Bone marrow (tissue), 2 donors: ENCODE data around the gene IQSEC3.

Experiments used
- DNase-seq, 2 donors: peaks; one replicate each; lab custom pipeline; 2025; lab: John Stamatoyannopoulos, UW

Gene IQSEC3

GRCh38 chr12:163406-163986 lies 96.9 kb downstream of the IQSEC3 start:
- DNase-seq = no peak

GRCh38 chr12:164207-164606 lies 97.6 kb downstream of the IQSEC3 start:
- no peak for DNase-seq

- no peak for DNase-seq
These were observed 99.3 kb downstream of the IQSEC3 start for GRCh38 chr12:165862-166368.

GRCh38 chr12:166425-167075 lies 100.0 kb downstream of the IQSEC3 start:
- no peak for DNase-seq

- DNase-seq = no peak
These were observed 101.5 kb downstream of the IQSEC3 start for GRCh38 chr12:167959-168600.

GRCh38 chr12:168763-169525 lies 102.4 kb downstream of the IQSEC3 start:
- DNase-seq = no peak

- DNase-seq = no peak
These were observed 103.2 kb downstream of the IQSEC3 start for GRCh38 chr12:169528-170370.

- no peak for DNase-seq
These were observed 104.0 kb downstream of the IQSEC3 start for GRCh38 chr12:170371-171225.

GRCh38 chr12:171276-171675 lies 104.7 kb downstream of the IQSEC3 start:
- no peak for DNase-seq

- no peak for DNase-seq
These were observed 105.4 kb downstream of the IQSEC3 start for GRCh38 chr12:171743-172676.

- no peak for DNase-seq
These were observed 106.2 kb downstream of the IQSEC3 start for GRCh38 chr12:172732-173161.

- no peak for DNase-seq
These were observed 107.6 kb downstream of the IQSEC3 start for GRCh38 chr12:174124-174523.

GRCh38 chr12:174596-174995 lies 108.0 kb downstream of the IQSEC3 start:
- no peak for DNase-seq

- DNase-seq = no peak
These were observed 108.7 kb downstream of the IQSEC3 start for GRCh38 chr12:175250-175649.

GRCh38 chr12:175759-176158 lies 109.2 kb downstream of the IQSEC3 start:
- DNase-seq = no peak

GRCh38 chr12:176321-177181 lies 110.0 kb downstream of the IQSEC3 start:
- DNase-seq = no peak

- DNase-seq = no peak
These were observed 110.9 kb downstream of the IQSEC3 start for GRCh38 chr12:177336-177979.
